Activated CD4-positive, alpha-beta T cell treated with anti-CD3 and anti-CD28 coated beads, Interleukin-2, Interleukin-4, amounts not matched to agents 100 ng/mL and 50 ng/mL, durations not matched to agents 16 hours and 8 hours (primary cell): Measurements from ENCODE around the gene EIF4A3.
"Not testable (repeated sequence)": the region's sequence is repeated elsewhere in the genome, so short reads cannot be mapped to it uniquely, and the experiment has no call there.

Experiments used
- DNase-seq: peaks from one replicate; pipeline ENCODE4 v3.0.0-alpha.2; 2020; ENCODE audit warnings: low spot score

The EIF4A3 gene

GRCh38 chr17:80173126-80173525 lies 26.2 kb upstream of the EIF4A3 start:
- no peak for DNase-seq

GRCh38 chr17:80171681-80172080 lies 24.8 kb upstream of the EIF4A3 start:
- DNase-seq: no peak

GRCh38 chr17:80169784-80170500 lies 23.0 kb upstream of the EIF4A3 start, which contains the start of gene CARD14:
Gene CARD14 (plus strand): TSS chr17:80170030. CDS start chr17:80181439, 11,409 bp downstream.
- DNase-seq: no peak

- no peak for DNase-seq
Observed at GRCh38 chr17:80169107-80169506, 22.2 kb upstream of the EIF4A3 start.

GRCh38 chr17:80168371-80168770 lies 21.4 kb upstream of the EIF4A3 start:
- DNase-seq: no peak

- no peak for DNase-seq
Observed at GRCh38 chr17:80166446-80166845, 19.5 kb upstream of the EIF4A3 start.

DNA sequence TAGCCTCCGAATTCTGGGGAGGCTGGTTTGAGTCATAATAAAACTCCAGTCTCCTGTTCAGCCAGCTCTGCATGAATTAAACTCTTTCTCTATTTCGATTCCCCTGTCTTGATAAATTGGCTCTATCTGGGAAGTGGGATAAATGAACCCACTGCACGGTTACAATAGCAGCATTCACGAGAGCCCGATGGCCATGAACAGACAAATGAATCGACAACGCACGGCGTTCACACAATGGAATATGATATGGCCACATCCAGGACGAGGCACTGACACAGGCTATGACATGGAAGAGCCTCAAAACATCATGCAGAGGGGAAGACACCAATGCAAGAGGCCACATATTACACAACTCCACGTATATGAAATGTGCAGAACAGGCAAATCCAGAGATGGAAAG lies 17.3 kb upstream of the EIF4A3 start:
- no peak for DNase-seq

- DNase-seq: no peak
Observed at GRCh38 chr17:80163336-80163735, 16.4 kb upstream of the EIF4A3 start.

GRCh38 chr17:80160536-80160935 lies 13.6 kb upstream of the EIF4A3 start:
- no peak for DNase-seq

DNA sequence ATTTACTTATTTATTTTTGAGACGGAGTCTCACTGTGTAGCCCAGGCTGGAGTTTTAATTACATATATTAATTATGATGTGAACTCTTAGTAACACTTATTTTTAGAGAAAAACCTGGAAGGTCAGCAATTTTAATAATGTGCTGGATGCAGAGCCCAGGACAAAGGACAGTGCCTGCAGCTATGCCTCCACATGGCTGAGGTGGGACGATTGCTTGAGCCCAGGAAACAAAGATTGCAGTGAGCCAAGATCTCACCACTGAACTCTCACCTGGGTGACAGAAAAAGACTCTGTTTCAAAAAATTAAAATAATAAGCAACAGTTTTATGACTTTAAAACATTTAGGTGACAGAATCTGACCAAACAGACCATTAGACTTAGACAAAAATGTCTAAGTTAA lies 11.9 kb upstream of the EIF4A3 start:
- DNase-seq: no peak

- DNase-seq: not testable (repeated sequence)
Observed at GRCh38 chr17:80155600-80155999, 8.7 kb upstream of the EIF4A3 start.

DNA sequence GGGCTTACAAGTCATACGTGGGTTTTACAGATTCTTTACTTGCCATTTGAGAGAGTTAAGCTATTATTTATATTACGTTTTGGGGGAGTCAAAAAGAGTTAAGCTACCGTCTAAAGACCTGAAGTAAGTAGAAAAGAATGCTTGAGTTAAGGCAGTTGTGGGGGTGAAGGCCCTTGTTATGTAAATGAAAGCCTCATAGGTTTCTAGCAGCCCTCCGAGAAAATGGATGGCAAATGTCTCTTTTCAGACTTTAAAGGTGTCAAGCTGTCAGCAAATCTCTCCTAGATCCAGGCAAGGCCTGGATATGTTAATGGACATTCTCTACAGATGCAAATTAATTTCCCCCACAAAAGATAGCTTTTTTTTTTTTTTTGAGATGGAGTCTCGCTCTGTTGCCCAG lies 7.2 kb upstream of the EIF4A3 start:
- no peak for DNase-seq

GRCh38 chr17:80153004-80153403 lies 6.1 kb upstream of the EIF4A3 start:
- no peak for DNase-seq

DNA sequence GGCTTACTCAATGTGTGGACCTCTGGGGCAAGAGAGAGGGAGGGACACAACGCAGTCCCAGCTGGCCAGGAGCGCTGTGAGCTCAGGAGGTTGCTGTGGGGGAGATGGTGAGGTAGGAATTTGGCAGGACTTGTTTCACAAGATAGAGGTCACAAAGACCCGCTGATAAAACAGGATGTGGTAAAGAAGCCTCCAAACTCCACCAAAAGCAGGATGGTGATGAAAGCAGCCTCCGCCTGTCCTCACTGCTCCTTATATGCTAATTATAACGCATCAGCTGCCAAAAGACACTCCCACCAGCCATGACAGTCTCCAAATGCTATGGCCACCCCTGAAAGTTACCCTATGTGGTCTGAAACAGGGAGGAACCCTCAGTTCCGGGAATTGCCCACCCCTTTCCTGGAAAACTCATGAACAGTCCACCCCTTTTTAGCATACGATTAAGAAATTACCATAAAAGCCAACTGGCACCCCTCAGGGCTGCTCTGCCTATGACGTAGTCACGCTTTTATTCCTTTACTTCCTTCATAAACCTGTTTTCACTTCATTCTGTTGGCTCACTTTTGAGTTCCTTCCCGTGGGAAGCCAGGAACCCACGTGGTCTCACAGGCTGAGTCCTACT lies 5.3 kb upstream of the EIF4A3 start:
- DNase-seq: no peak

GRCh38 chr17:80151333-80151732 lies 4.4 kb upstream of the EIF4A3 start:
- no peak for DNase-seq

GRCh38 chr17:80146121-80147034 lies 550 bp downstream of the EIF4A3 start:
- DNase-seq: peak; percentile 20

- peak; percentile 43 for DNase-seq
Observed at GRCh38 chr17:80145076-80146075, 1.6 kb downstream of the EIF4A3 start.

DNA sequence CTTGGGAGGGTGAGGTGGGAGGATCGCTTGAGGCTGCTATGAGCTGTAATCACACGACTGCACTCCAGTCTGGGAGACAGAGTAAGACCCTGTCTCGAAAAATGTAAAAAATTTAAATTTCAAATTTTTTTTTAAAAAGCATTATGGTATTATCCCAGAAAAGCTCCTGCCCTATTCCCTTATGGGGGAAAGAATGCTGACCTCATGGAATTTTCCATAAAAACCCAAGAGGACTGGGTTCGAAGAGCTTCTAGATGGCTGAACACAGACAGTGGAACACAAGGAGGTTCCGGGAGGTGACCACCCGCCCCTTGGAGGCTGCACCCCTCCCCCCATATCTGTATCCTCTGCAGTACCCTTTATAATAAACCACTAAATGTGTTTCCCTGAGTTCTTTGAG lies 4.0 kb downstream of the EIF4A3 start:
- DNase-seq: no peak

DNA sequence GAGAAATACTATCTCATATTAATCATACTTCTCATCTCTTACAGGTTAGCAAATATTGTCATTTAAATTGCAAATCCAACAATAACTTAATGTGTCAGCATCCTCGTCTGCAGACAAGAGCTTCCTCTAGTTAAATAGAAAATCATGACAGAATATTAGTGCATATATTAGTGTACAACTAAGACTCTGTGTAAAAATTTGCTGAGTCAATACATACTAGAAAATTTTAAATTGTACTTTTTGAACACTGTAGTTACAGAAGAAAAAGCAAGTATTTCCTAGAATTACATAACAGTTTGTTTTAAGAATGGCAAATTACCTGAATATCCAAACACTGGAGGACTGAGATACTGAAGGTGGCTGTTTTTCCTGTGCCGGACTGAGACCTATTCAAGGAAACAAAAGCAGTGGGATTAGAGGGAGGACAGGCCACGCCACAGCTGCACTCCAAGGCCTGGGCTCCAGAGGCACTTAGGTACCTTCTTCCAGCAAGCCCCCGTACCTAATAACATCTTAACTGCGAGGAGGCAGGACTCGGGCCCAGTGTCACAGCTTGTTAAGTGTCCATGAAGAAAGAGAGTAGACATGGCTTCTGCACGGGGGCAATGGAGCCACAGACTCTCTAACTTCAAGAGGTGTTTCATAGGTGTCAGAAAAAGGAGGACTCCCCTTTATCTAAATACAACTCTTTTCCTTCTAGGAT lies 5.3 kb downstream of the EIF4A3 start:
- no peak for DNase-seq

- DNase-seq: no peak
Observed at GRCh38 chr17:80138856-80139426, 8.0 kb downstream of the EIF4A3 start.
